SIG-M5 (cell line): ENCODE data around the gene PIGL.
"Not testable (repeated sequence)": the region's sequence is repeated elsewhere in the genome, so short reads cannot be mapped to it uniquely, and the experiment has no call there.

Experiments
- DNase-seq: peaks from one replicate; lab custom pipeline; 2025; lab: John Stamatoyannopoulos, UW

The PIGL gene

DNA sequence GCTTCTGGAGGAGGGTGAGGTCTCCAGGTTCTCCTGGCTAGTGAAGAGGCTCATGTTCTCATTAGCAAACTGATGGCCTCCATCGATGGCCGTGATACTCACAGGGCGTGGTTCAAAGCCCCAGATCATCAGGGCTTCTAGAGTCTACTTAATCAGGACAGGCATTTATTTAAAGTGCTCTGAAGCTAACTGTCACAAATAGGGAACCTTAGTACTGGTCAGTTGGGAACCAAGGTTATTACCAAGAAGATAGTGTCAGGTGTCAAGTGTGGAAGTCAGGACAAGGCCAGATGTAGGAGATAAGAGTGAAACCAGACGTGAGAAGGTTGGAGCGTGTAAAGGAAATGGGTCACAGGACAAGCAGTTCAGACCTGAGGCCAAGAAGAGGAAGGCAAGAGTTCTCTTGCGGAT lies 56.9 kb downstream of the PIGL start:
- no peak for DNase-seq

DNA sequence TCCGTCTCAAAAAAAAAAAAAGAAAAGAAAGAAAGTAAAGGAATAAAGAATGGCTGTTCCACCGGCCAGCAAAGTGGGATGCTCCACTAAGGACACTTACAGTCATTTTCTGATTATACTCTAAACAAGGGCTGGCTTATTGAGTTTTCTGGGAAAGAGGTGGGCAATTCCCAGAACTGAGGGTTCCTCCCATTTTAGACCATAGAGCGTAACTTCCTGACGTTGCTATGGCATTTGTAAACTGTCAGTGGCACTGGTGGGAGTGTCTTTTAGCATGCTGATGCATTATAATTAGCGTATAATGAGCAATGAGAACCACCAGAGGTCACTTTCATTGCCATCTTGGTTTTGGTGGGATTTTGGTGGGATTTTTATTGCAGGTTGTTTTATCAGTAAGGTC lies 58.0 kb downstream of the PIGL start:
- no peak for DNase-seq

DNA sequence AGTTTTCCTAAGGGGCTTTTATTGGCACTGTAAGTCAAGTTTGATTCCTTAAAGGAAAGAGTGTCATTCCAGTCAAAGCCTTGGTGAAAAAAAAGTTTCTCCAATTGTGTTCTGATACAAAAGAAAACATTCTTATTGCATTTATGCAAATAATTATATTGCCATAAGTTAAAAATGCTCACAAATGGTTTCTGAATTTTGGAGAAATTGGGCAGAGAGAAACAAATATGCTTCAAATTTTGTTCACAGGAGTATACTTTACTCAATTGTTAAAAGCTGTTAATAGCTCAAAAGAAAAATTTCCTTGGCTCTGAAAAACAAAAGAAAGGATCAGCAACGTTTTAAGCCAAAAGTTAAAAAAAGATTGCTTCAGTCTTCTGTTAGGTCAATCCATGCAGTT lies 60.2 kb downstream of the PIGL start:
- DNase-seq: no peak

DNA sequence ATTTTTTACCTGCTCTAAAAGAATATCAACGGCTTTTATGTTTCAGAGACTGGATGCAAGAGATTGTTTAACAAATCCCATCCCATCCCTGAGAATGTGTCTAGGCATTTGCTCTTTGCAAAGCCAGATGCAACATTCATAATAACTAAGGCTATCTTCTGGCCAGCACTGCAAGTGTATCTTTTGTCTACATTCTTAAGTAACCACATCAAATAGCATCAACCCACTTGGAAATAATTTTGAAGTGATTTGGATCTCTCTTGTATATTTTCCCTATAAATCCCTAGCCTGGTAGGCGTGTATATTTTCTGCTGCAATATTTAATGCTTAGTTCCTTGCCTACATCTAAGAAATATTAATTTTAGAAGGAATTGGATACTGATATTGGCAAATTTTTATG lies 64.3 kb downstream of the PIGL start:
- no peak for DNase-seq

DNA sequence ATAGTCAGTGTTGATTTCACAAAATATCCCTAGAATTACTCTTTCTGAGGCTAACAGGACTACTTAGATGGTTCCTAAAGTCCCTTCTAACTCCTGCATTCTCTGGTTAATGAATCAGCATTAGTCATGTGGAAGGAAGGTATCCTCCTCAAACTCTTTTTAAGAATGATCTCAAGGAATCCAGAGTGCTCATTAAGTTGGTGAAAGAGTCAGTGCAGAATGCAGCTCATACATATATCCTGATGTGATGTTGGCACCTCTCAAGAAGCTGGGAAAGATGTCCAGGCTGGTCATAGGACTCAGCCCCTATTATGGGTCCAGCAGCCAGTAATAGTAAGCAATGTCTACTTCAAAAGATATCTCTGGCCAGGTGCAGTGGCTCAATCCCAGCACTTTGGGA lies 65.5 kb downstream of the PIGL start:
- DNase-seq: no peak

DNA sequence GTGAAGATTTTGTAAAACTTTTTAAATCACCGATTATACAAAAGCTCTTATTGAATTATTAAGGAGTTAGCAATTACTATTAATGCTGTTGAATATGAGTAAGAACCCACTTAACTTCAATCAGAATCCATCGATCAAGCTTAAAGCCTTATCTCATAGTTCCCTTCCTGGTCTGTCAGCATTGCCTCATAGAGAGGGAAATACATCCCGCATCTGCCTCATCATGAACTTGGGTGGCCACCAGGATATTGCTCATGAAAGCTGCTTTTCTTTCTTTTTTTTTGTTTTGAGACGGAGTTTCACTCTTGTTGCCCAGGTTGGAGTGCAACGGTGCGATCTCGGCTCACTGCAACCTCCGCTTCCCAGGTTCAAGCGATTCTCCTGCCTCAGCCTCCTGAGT lies 66.7 kb downstream of the PIGL start:
- DNase-seq: no peak

DNA sequence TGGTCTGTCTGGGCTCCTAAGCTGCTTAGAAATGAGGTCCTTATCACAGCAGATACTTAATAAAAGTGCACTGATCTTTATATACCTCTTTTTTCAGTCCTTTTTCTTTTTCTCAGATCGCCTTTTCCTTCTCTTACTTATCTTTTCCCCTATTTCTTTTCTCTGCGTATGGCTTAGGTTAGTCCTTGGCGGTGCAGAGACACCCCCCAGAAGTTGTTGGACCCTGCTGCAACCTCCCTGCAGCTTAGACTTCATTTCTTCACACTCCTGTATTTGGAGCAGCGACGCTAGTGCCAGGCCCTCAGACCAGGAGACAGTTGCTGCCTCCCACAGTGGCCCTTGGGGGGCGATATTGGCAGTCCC lies 68.6 kb downstream of the PIGL start:
- no peak for DNase-seq

DNA sequence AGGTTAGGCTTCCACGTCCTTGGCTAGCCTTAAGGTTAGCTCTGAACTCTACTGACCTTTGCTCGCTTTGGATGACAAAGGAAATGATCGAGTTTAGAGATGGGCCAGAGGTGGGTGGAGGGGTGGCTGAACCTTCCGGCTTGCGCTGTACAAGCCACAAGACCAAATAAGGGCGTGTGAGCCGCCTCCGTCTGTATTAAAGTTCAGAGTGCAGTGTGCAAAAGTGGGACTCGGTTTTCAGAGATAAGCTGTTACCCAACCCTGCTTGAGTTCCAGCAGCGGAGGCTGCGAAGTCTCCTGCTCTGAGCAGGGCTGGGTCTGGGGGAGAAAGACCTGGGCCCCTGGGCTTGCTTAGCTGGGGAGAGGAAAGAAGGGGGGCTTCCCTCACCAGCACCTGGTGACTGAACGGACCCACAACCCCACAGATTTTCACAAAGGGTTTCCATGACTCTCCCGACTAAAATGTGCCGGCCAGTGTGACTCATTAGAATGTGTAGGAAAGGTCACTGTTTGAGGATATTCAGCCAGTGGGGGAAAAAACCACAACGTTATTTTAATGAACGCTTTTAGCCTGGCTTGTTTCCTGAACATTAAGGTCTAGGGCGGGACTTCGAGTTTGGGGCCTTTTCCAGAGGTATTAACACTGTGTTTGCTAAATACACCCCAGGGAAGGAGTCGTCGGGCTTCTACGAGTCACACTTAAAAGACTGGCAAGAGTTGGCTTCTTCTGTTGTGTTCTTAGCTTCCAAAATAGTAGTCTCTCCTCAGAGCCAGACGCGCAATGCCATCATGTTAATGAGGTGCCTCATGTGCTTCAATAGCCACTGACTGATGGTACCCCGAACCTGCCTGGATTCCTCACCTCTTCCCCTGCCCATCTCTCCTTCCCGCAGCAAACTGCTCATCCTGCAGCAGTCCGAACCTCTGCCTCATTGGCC lies 69.3 kb downstream of the PIGL start:
- peak; percentile 86 for DNase-seq

DNA sequence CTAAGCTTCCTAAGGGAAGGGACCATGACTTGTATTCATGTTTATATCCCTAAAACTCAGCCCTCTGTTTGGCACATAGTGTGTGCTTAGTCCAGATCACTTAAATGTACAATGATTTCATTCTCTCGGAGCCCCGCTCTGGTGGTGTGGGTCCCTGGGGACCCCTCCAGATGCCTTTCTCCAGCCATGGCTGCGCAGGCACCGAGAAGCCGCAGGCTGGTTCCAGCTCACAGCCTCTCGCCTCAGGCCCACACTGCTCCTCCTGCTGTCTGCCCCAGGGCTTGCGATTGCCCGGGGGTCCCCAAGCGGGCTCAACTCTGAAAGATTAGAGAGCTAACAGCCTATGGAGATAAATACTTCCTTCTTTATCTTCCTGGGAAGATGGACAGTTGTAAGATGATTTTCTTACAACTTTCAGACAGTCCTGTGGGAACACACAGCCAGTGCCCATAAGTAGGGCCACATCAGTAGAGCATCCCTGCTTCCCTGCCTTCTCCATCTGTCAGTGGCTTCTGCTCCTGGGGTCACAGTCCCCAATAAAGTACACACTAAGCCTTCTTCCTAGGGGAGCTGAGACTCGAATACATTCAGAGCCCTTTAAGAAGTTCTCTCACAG lies 70.0 kb downstream of the PIGL start:
- no peak for DNase-seq

DNA sequence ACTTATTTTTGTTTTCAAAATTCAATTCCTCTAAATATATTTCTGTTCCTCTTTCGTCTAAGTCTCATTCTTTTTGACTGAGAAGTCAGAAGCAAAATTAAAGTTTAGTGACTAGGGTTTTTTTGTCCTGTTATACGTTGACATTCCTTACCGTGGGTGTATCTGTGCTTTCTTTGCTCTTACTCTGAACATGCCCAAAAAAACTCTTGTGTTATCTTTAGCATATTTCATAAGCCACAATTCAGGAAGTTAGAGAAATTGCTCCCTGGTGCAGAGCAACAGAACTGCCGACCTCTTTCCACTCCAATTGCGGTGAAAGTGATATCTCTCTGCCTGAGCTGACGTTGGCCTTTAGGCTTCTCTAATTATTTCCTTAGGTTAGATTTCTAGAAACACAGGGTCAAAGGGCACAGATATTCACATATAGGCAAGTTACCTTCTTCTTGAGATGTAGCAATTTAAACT lies 70.6 kb downstream of the PIGL start:
- DNase-seq: peak; percentile 83

DNA sequence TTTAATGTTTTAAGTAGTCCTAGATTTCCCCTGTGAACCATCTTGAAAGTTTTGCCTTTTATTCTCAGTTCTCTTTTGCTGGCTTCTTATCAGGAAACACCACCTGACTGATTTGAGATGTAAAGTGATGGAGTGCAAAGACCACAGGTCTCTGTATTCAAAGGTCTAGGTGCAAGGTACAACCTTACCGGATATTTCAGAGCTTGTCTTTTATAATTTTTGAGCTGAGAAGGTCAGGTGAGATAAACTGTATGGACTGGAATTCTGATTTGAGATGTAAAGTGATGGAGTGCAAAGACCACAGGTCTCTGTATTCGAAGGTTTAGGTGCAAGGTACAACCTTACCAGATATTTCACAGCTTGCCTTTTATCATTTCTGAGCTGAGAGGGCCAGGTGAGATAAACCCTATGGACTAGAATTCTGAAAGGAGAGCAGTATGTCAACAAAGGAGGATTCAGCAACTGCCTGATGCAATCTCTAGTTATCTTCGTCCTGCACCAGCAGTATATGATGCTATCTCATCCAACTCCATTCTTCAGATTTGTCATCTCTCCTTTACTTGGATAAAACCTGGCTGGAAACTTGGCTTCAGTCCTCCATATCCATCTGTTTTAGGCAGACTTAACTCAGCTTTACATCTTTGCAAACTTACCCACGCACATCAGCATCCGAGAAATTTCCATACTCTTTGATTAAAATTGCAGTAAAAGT lies 72.0 kb downstream of the PIGL start:
- DNase-seq: no peak

DNA sequence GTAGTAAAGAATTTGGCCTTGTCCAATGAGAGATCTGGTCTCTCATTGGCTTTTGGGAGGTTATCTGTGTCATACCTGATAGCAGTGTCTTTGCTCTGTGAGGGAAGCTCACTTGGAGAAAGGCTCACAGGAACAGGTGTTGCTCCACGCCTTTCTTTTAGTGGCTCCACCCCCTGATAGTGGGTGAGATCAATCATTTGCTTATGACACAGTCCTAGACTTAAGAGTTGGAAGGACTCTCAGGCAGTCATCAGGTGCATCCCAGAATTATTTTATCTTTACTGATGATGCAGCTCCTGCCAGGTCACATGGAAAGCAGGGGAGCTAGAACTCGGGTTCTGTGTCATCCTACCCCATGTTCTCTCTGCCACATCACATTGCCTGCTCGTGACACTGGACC lies 76.9 kb downstream of the PIGL start:
- no peak for DNase-seq

DNA sequence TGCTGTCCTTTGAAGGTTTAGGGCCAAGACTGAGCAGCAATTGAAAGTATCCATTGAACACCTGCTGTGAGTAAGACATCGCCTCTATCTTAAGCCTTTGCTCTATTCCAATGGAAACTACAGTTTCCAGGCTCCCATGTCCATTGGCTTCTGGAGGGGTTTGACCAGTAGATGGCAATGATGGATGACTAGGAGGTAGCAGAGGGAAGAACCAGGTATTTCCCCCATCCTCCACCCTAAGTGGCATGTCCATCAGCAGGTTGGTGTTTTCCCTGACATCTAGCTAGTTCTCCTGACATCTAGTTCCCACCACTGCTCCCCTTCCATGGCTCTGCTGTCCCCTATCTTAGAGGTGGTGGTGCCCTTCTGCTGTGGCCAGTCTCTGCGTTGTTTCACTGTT lies 77.5 kb downstream of the PIGL start:
- DNase-seq: no peak

DNA sequence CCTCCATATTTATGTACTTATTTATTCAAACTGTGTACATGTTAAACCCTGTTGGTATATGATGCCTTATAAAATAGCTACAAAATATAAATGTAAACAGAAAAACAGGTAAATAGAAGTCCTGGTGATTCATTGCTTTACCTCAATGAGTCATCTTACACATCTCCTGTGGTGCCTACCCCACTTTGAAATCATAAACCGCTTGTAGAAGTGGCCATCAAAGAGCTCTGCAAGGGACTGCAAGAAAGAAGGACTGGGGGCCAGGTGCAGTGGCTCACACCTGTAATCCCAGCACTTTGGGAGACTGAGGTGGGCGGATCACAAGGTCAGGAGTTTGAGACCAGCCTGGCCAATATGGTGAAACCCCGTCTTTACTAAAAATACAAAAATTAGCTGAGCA lies 79.1 kb downstream of the PIGL start:
- DNase-seq: not testable (repeated sequence)

DNA sequence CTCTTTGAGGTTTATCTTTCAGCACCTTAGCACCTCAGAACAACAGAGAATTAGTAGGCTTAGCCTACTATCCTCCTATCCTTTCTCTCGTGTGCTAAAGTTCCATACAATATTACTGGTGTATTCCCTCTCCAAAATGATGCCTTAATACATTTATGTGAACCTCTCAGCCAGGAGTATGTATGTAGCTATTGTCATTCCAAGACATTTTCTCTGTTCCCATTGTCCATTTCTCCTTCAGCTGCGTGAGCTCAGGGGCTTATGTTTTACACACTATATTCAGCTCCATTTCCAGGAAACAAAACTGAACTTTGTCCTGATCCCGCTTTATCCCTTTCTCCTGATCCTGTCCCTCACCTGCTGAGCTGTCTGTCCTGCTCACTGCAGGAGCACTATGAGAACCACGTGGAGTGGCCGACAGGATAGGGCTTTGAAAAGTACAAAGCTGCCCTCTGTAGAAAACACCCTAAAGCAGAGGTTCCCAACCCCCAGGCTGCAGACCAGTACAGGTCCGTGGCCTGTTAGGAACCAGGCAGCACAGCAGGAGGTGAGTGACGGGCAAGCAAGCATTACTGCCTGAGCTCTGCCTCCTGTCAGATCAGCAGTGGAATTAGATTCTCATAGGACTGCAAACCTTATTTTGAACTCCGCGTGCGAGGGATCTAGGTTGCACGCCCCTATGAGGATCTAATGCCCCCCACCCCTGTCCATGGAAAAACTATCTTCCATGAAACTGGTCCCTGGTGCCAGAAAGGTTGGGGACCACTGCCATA lies 80.5 kb downstream of the PIGL start:
- DNase-seq: no peak

DNA sequence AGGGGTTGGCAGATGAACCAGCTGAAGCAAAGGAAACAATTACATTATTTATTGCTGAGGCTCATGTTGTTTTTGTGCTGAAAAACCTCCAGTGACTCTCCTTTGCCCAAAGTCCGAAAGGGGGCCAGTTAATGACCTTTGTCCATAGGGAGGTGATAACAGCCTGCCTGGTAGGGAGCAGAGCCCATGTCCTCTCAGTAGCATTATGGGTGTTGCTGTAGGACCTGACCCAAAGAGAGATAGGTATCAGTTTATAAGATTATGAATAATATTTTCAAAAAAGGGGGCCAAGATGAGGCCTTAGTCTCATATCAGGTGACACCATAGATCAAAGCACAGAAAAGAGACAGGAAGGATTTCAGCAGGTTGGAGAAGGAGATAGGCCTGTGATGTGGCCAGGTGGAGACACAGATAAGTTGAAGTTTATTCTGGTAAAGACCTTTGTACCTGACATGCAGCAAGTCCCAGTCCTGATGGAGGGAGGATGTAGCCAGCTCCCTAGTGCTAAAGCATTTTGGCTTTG lies 81.2 kb downstream of the PIGL start:
- DNase-seq: no peak

DNA sequence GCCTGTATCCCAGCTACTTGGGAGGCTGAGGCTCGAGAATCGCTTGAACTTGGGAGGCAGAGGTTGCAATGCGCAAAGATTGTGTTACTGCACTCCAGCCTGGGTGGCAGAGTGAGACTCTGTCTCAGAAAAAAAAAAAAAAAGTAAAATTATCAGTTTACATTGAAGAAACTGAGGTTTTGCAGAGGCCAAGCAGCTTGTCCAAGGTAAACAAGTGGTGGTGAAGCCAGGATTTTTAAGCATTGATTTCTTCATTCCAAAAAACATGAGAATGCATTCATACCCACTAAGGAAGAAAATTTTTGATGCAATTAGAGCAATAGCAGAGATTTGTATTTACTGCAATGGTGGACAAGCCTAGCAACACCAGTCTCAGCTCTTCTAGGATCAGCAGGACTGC lies 83.5 kb downstream of the PIGL start:
- no peak for DNase-seq

DNA sequence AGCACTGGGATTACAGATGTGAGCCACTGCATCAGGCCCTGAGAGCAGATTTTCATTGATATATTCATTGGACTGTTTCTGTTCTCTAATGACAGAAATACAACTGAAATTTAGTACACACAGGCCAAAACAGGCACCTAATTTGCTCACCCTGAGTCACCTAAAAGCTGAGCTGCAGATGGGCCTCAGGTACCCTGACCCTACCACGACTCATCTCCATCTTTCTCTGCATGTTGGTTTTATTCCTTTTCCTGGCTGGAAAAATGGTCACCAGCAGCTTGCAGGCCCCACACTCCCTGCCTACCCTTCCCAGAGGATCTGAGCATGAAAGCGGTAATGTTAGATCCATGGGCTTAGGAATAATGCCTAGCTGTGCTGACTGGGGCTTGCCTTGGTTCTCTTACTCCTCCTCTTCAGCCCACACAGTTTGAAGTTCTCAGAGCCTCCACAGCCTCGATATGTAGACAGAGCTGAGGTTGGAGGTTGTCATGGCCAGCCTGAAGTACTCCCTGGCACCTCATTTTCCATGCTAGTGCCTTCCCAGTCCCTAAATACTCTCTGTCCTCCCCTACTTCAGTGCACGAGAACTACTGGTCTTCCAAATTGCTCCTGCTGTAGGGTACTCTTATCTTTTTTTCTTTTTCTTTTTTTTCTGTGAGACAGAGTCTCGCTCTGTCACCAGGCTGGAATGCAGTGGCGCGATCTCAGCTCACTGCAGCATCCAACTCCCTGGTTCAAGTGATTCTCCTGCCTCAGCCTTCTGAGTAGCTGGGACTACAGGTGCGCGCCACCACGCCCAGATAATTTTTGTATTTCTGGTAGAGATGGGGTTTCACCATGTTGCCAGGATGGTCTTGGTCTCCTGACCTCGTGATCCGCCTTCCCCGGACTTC lies 85.2 kb downstream of the PIGL start:
- DNase-seq: no peak

DNA sequence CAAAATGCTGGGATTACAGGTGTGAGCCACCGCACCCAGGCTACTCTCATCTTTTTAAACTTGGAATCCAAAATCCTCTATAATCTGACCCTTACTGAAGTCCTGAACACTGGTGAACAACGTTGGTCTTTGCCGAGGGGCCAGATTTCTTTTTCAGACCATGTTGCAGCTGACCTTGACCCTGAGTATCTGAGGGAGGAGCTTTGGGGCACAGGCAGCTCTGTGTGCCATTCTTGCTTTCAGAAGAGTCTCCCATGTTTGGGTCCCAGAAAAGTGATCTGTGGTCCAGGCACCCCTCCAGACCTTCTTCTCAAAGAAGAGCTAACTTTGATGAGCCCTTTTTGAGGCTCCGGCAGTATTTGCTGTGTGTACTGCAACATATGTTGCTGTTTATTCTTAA lies 85.8 kb downstream of the PIGL start:
- no peak for DNase-seq

DNA sequence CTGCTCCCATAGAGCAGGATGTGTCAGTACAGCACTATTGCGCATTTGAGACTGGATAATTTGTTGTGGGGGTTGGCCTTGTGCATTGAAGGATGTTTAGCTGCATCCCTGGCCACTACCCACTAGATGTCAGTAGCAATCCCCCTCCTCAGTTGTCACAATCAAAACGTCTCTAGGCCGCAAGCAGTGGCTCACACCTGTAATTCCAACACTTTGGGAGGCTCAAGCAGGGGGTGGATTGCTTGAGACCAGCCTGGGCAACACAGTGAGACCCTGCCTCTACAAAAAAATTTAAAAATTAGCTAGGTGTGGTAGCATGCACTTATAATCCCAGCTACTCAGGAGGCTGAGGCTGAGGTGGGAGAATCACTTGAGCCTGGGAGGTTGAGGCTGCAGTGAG lies 87.8 kb downstream of the PIGL start:
- DNase-seq: no peak

DNA sequence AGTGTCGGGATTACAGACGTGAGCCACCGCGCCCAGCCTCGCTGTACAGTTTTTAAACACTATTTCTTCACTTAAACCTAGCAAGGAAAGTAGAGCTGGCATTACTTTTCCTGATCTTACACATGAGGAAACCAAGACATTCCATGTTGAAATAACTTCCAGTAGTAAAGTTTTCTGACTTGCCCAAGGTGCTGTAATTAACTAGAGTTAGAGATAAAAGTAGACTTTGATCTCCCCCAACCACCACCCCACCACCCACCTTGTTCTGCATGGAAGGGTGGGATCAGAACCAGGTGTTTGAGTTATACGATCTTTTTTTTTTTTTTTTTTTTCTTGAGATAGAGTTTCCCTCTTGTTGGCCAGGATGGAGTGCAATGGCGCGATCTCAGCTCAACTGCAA lies 89.2 kb downstream of the PIGL start:
- no peak for DNase-seq
